Vagina (tissue), 2 donors: ENCODE results near the gene FXYD1. TPM values are rescaled to one million over a fixed set of nuclear protein-coding genes. Genes with fewer than 3 reads are reported as not detected.
A peak's percentile ranks its signal among the peaks of the same experiment; 100 is the strongest.

Source experiments
- DNase-seq, 2 donors: peaks; one replicate each; pipeline ENCODE4 v3.0.0-alpha.2; 2017; ENCODE audit errors: extremely low spot score in 2 of 2
- H3K27ac ChIP-seq: fragments of 200-600 bp; sonication (generic); one replicate; pipeline ENCODE4 v1.5.1; 2019
- H3K27me3 ChIP-seq: fragments of 200-600 bp; sonication (generic); one replicate; pipeline ENCODE4 v1.5.1; 2019
- H3K36me3 ChIP-seq, 2 donors: fragments of 200-600 bp; sonication (generic); one replicate each; pipeline ENCODE4 v1.5.1; 2017 to 2019
- H3K4me1 ChIP-seq: fragments of 200-600 bp; sonication (generic); one replicate; pipeline ENCODE4 v1.5.1; 2019
- H3K4me3 ChIP-seq, 2 donors: fragments of 200-600 bp; sonication (generic); 1 replicate in 1 of 2; 2 replicates in 1 of 2; pipeline ENCODE4 v1.5.1; 2016 to 2019
- H3K9me3 ChIP-seq: fragments of 200-600 bp; sonication (generic); one replicate; pipeline ENCODE4 v1.5.1; 2019
- CTCF ChIP-seq, 3 experiments: fragments of 450-650 bp in 2 of 3; fragments of 200-600 bp in 1 of 3; sonication (generic) in 1 of 3; IDR thresholded peaks; one replicate each; pipeline ENCODE4 v1.5.1; 2017 to 2019; ENCODE audit warnings: antibody characterized with exemption in 3 of 3, mild to moderate bottlenecking in 2 of 3, moderate library complexity in 2 of 3
- POLR2A ChIP-seq, 2 donors: fragments of 450-650 bp; IDR thresholded peaks; one replicate each; pipeline ENCODE4 v1.6.1; 2017; ENCODE audit warnings: antibody characterized with exemption in 2 of 2, mild to moderate bottlenecking in 2 of 2, moderate library complexity in 2 of 2
- POLR2AphosphoS5 ChIP-seq, 2 donors: sonication (generic); formaldehyde crosslinking; IDR thresholded peaks; one replicate each; pipeline ENCODE4 v1.9.0; 2017; ENCODE audit warnings: antibody characterized with exemption in 2 of 2, mild to moderate bottlenecking in 2 of 2, low read depth in 1 of 2; ENCODE audit not compliant: insufficient read depth in 1 of 2
- intact Hi-C: fragments of 100-400 bp; cut with DNase I; formaldehyde crosslinking; loops from one replicate; pipeline ENCODE4 v1.15.1; 2023
- total RNA-seq: library from RNA; depleted of rRNA; stranded (reverse); fragments of >200 nt; gene quantifications from one replicate; pipeline ENCODE4 v1.2.3, GENCODE V29; 2016

Gene FXYD1
- total RNA-seq: 135 TPM

- peak within 1 kb of the TSS; percentile 49 to 59 for H3K4me3 ChIP-seq
- DNase-seq: no peak
- TF ChIP-seq CTCF (IDR thresholded peaks at IDR 0.05): no peak
- TF ChIP-seq POLR2A (IDR thresholded peaks at IDR 0.05): no peak
- no peak for TF ChIP-seq POLR2AphosphoS5 (IDR thresholded peaks at IDR 0.05; ENCODE audit: insufficient read depth in 1 of 2, low read depth in 1 of 2)
- H3K36me3 ChIP-seq: no peaks in the 10 kb centered on the region
- H3K4me1 ChIP-seq: peaks cover 64% of the 10 kb centered on the region
- H3K27me3 ChIP-seq: no peaks in the 10 kb centered on the region
- intact Hi-C loops: no loop called here
- H3K27ac ChIP-seq: peak within 1 kb of the TSS; percentile 96
- H3K9me3 ChIP-seq: no peaks in the 10 kb centered on the region
Observed at GRCh38 chr19:35138305-35138892, at the start of gene FXYD1. Gene FXYD1, plus strand, starts transcription at chr19:35138824. Its CDS starts 1,256 bp downstream, at chr19:35140080.

- H3K27ac ChIP-seq: no peak overlapping the region
- H3K9me3 ChIP-seq: no peaks in the 10 kb centered on the region
- intact Hi-C loops: no loop called here
- H3K4me3 ChIP-seq: no peak overlapping the region
- peaks cover 13% of the 10 kb centered on the region for H3K4me1 ChIP-seq
- no peaks in the 10 kb centered on the region for H3K36me3 ChIP-seq
- no peaks in the 10 kb centered on the region for H3K27me3 ChIP-seq
- TF ChIP-seq POLR2A (IDR thresholded peaks at IDR 0.05) (no peak), CTCF (IDR thresholded peaks at IDR 0.05) (no peak), POLR2AphosphoS5 (IDR thresholded peaks at IDR 0.05; ENCODE audit: insufficient read depth in 1 of 2, low read depth in 1 of 2) (no peak)
- no peak for DNase-seq
Observed at GRCh38 chr19:35089554-35089953, 49.1 kb upstream of the FXYD1 start.

GRCh38 chr19:35090160-35090505 lies 48.5 kb upstream of the FXYD1 start:
- H3K36me3 ChIP-seq: no peaks in the 10 kb centered on the region
- TF ChIP-seq CTCF (IDR thresholded peaks at IDR 0.05): no peak
- TF ChIP-seq POLR2AphosphoS5 (IDR thresholded peaks at IDR 0.05; ENCODE audit: insufficient read depth in 1 of 2, low read depth in 1 of 2): no peak
- no peak for TF ChIP-seq POLR2A (IDR thresholded peaks at IDR 0.05)
- H3K4me3 ChIP-seq: no peak overlapping the region
- intact Hi-C loops: loop anchor here (2.0 kb wide), 1 partner anchor 77 kb away; no protein-coding TSS in a partner anchor
- no peaks in the 10 kb centered on the region for H3K27me3 ChIP-seq
- no peak for DNase-seq
- no peak overlapping the region for H3K27ac ChIP-seq
- no peaks in the 10 kb centered on the region for H3K9me3 ChIP-seq
- H3K4me1 ChIP-seq: peaks cover 13% of the 10 kb centered on the region

GRCh38 chr19:35090506-35091214 lies 48.0 kb upstream of the FXYD1 start:
- peak overlapping the region; percentile 2 for H3K27ac ChIP-seq
- H3K4me1 ChIP-seq: peaks cover 13% of the 10 kb centered on the region
- H3K9me3 ChIP-seq: no peaks in the 10 kb centered on the region
- TF ChIP-seq POLR2A (IDR thresholded peaks at IDR 0.05) (no peak), POLR2AphosphoS5 (IDR thresholded peaks at IDR 0.05; ENCODE audit: insufficient read depth in 1 of 2, low read depth in 1 of 2) (no peak), CTCF (IDR thresholded peaks at IDR 0.05) (peak; percentile 34 to 61 (median 46))
- no peak for DNase-seq
- no peaks in the 10 kb centered on the region for H3K36me3 ChIP-seq
- intact Hi-C loops: loop anchor here (2.0 kb wide), 1 partner anchor 78 kb away; no protein-coding TSS in a partner anchor
- H3K4me3 ChIP-seq: peak overlapping the region in 1 of 2 donors; percentile 7
- H3K27me3 ChIP-seq: no peaks in the 10 kb centered on the region

- no peak for TF ChIP-seq POLR2A (IDR thresholded peaks at IDR 0.05)
- no peak overlapping the region for H3K4me3 ChIP-seq
- H3K4me1 ChIP-seq: peaks cover 13% of the 10 kb centered on the region
- no peak overlapping the region for H3K27ac ChIP-seq
- H3K36me3 ChIP-seq: no peaks in the 10 kb centered on the region
- intact Hi-C loops: no loop called here
- H3K27me3 ChIP-seq: no peaks in the 10 kb centered on the region
- H3K9me3 ChIP-seq: no peaks in the 10 kb centered on the region
- no peak for DNase-seq
Observed at GRCh38 chr19:35093430-35093829, 45.2 kb upstream of the FXYD1 start.
